Measurements from ENCODE around the gene SLC9A9. TPM values are rescaled to one million over a fixed set of nuclear protein-coding genes. Genes with fewer than 3 reads are reported as not detected.

The SLC9A9 gene
- total and polyA plus RNA-seq, 2 of the 8 experiments (the other 6 are each of a cell fraction or from before 2014, with no cell fraction given) = 0.48 to 1.1 TPM

- TF ChIP-seq TAF1 (IDR thresholded peaks at IDR 0.05; ENCODE audit: low read depth, low read length) (no peak), EGR1 (IDR thresholded peaks at IDR 0.05; ENCODE audit: borderline replicate concordance, low read depth, low read length) (no peak), CHD1 (IDR thresholded peaks at IDR 0.05; ENCODE audit: low read depth, low read length) (no peak), YY1 (IDR thresholded peaks at IDR 0.05; ENCODE audit: low read depth, low read length) (no peak), SP2 (IDR thresholded peaks at IDR 0.05; ENCODE audit: low read length) (no peak), RXRA (IDR thresholded peaks at IDR 0.05; ENCODE audit: insufficient read depth, low read depth, low read length) (no peak)
These were observed 615.3 kb downstream of the SLC9A9 start (continued) for GRCh38 chr3:143232981-143233380.
